GM12878 (cell line): ENCODE data around the gene C3. TPM values are rescaled to one million over a fixed set of nuclear protein-coding genes. Genes with fewer than 3 reads are reported as not detected.

Source experiments
- ATAC-seq: fragments of 200-7000 bp; cut with Tn5 transposase; 3 replicates; pipeline ENCODE4 v1.9.1; 2020; ENCODE audit warnings: mild to moderate bottlenecking, moderate library complexity
- BruUV-seq: library from RNA; stranded (reverse); fragments of 400-500 nt; replicated peaks from 2 replicates; lab custom pipeline; 2021; lab: Mats Ljungman, UMichigan
- CTCF ChIA-PET: fragments of 300-600 bp; sonication (Branson Sonifier 250); formaldehyde crosslinking; extraction: SDS; loops from one replicate; lab custom pipeline; 2021; ENCODE audit warnings: inconsistent platforms; lab: Yijun Ruan, JAX
- POLR2A ChIA-PET: fragments of 350-600 bp; formaldehyde crosslinking; extraction: SDS; loops from one replicate; lab custom pipeline; 2021; ENCODE audit warnings: inconsistent platforms; lab: Charles Lee
- RAD21 ChIA-PET: fragments of 300-600 bp; sonication (Branson Sonifier 250); formaldehyde crosslinking; loops from one replicate; lab custom pipeline; 2023; ENCODE audit warnings: antibody characterized with exemption; ENCODE audit not compliant: unreplicated experiment; lab: Charles Lee
- SMC1A ChIA-PET: fragments of 300-600 bp; sonication (Branson Sonifier 250); formaldehyde crosslinking; loops from one replicate; lab custom pipeline; 2023; ENCODE audit not compliant: unreplicated experiment, uncharacterized antibody; lab: Charles Lee
- DNase-seq: peaks from one replicate; pipeline ENCODE4 v3.0.0-alpha.2; 2011; ENCODE audit warnings: low read depth, low spot score
- FAIRE-seq: peaks from 3 replicates; lab custom pipeline; 2011; peaks lifted over from hg19 to GRCh38; lab: Jason Lieb, UNC
- H2AFZ ChIP-seq: 2 replicates; pipeline ENCODE4 v1.6.0; 2011; ENCODE audit warnings: low read depth, low read length, control low read depth; ENCODE audit not compliant: control insufficient read depth
- H3K27ac ChIP-seq: 2 replicates; pipeline ENCODE4 v1.5.1; 2011; ENCODE audit warnings: control low read depth; ENCODE audit not compliant: control insufficient read depth, insufficient read depth
- H3K27me3 ChIP-seq, 2 experiments: replicated peaks in 1 of 2; 2 replicates each; pipeline versions ENCODE4 v1.6.0 to v1.6.1; 2011; ENCODE audit warnings: low read length in 1 of 2; ENCODE audit not compliant: control insufficient read depth in 2 of 2, insufficient read depth in 2 of 2
- H3K36me3 ChIP-seq, 2 experiments: 2 replicates each; pipeline ENCODE4 v1.5.1; 2011; ENCODE audit warnings: low read length in 1 of 2; ENCODE audit not compliant: control insufficient read depth in 2 of 2, insufficient read depth in 2 of 2
- H3K4me1 ChIP-seq: 2 replicates; pipeline ENCODE4 v1.6.1; 2011; ENCODE audit warnings: mild to moderate bottlenecking, low read length, moderate library complexity, mixed read lengths; ENCODE audit not compliant: control insufficient read depth, insufficient read depth
- H3K4me2 ChIP-seq: 2 replicates; pipeline ENCODE4 v1.6.0; 2011; ENCODE audit warnings: control low read depth; ENCODE audit not compliant: control insufficient read depth, insufficient read depth
- H3K4me3 ChIP-seq: fragments of 200-600 bp; sonication (generic); 2 replicates; pipeline ENCODE4 v1.5.1; 2016
- H3K79me2 ChIP-seq: 2 replicates; pipeline ENCODE4 v1.6.0; 2011; ENCODE audit warnings: low read length; ENCODE audit not compliant: control insufficient read depth, insufficient read depth
- H3K9ac ChIP-seq: 2 replicates; pipeline ENCODE4 v1.8.0; 2011; ENCODE audit warnings: low read length, control low read depth, mixed read lengths; ENCODE audit not compliant: control insufficient read depth, insufficient read depth
- H3K9me3 ChIP-seq: replicated peaks from 3 replicates; pipeline ENCODE4 v1.5.1; 2011; ENCODE audit warnings: mild to moderate bottlenecking, low read length; ENCODE audit not compliant: control insufficient read depth, insufficient read depth
- H4K20me1 ChIP-seq: 2 replicates; pipeline ENCODE4 v1.6.0; 2011; ENCODE audit not compliant: control insufficient read depth, insufficient read depth
- MTA2 ChIP-seq: fragments of 450-650 bp; IDR thresholded peaks from 2 replicates; pipeline ENCODE4 v1.6.1; 2016; ENCODE audit warnings: low read depth, mild to moderate bottlenecking, moderate library complexity
- NFIC ChIP-seq: IDR thresholded peaks from 2 replicates; pipeline ENCODE4 v1.6.1; 2012; ENCODE audit warnings: low read depth, mild to moderate bottlenecking, inconsistent platforms, low read length, moderate library complexity
- NFXL1 ChIP-seq: fragments of 450-650 bp; IDR thresholded peaks from 2 replicates; pipeline ENCODE4 v1.6.1; 2017; ENCODE audit warnings: antibody characterized with exemption, mild to moderate bottlenecking, borderline replicate concordance
- POU2F2 ChIP-seq: IDR thresholded peaks from 3 replicates; pipeline ENCODE4 v1.6.1; 2011; ENCODE audit warnings: low read depth, mild to moderate bottlenecking, low read length, borderline replicate concordance
- WGBS: methylation state at CpG from one replicate; pipeline ENCODE4 v1.1.6; 2016; ENCODE audit warnings: low lambda C conversion rate; ENCODE audit not compliant: insufficient replicate concordance, insufficient coverage; ENCODE audit errors: missing lambda C conversion rate; 5-methylcytosine and 5-hydroxymethylcytosine counted together
- in situ Hi-C: fragments of 300-500 bp; cut with MboI; formaldehyde crosslinking; loops from 9 replicates; pipeline ENCODE4 v1.14.3; 2018; ENCODE audit warnings: mixed read lengths
- intact Hi-C: fragments of 100-400 bp; cut with micrococcal nuclease; formaldehyde crosslinking; loops from one replicate; pipeline ENCODE4 v1.14.2; 2022; ENCODE audit not compliant: unreplicated experiment
- polyA plus RNA-seq, 11 experiments: library from polyadenylated mRNA; depleted of rRNA in 4 of 11; unstranded in 6 of 11; stranded (reverse) in 5 of 11; fragments of >200 nt; fragmentation: Nextera tagmentation in 4 of 11; fragmentation: Illumina TruSeq in 1 of 11; extraction: Ambion mirVana in 4 of 11; extraction: Trizol in 1 of 11; gene quantifications; 1 replicate in 1 of 11; 2 replicates in 10 of 11; pipeline versions ENCODE4 v1.2.1 to v1.2.3, GENCODE V29; 2011 to 2016; ENCODE audit warnings: inconsistent platforms in 2 of 11, missing spikeins in 2 of 11, low read depth in 1 of 11
- total RNA-seq, 4 experiments: library from RNA; depleted of rRNA in 3 of 4; stranded (reverse); fragments of >200 nt in 3 of 4; fragmentation: Illumina TruSeq in 1 of 4; extraction: Trizol in 1 of 4; gene quantifications; 2 replicates each; pipeline versions ENCODE4 v1.2.1 to v1.2.3, GENCODE V29; 2013 to 2021
- TF ChIP-seq, protein P1 (sequence below): IDR thresholded peaks from 2 replicates; pipeline ENCODE4 v1.6.1; 2012; ENCODE audit warnings: low read length, inconsistent platforms
- TF ChIP-seq, protein P2 (sequence below): IDR thresholded peaks from 2 replicates; pipeline ENCODE4 v1.6.1; 2012; ENCODE audit warnings: low read depth, low read length, improper control_type of control experiment
- TF ChIP-seq, protein P3 (sequence below): fragments of 450-650 bp; IDR thresholded peaks from 2 replicates; pipeline ENCODE4 v1.6.1; 2017; ENCODE audit warnings: borderline replicate concordance
- TF ChIP-seq, protein P4 (sequence below): fragments of 450-650 bp; formaldehyde crosslinking; IDR thresholded peaks from 2 replicates; pipeline ENCODE4 v1.5.0; 2022; ENCODE audit warnings: mild to moderate bottlenecking, missing genetic modification characterization

Gene C3
- total and polyA plus RNA-seq, 10 of the 15 experiments (the other 5 are each of a cell fraction or from before 2014, with no cell fraction given): 0.20 to 6.7 (median 0.72) TPM

DNA sequence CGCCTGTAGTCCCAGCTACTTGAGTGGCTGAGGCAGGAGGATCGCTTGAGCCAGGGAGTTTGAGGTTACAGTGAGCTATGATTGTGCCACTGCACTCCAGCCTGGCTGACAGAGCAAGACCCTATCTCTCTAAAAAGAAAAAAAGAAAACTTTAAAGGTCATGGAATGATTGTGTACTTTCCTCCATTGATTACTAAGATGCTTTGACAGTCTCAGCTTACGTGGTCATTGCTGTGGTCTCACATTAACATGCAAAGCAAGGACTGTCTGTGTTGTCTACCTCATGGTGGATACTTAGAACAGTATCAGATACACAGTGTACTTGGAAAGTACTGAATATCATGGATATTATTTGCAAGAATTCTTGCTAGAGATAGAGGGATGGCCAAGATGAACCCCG lies 36.5 kb downstream of the C3 start:
- no peaks in the 10 kb centered on the region for H3K79me2 ChIP-seq
- no peak overlapping the region for H2AFZ ChIP-seq
- no peaks in the 10 kb centered on the region for H3K36me3 ChIP-seq
- H3K4me1 ChIP-seq: peaks cover 4% of the 10 kb centered on the region
- H4K20me1 ChIP-seq: no peaks in the 10 kb centered on the region
- BruUV-seq: no TSS peak
- no peak overlapping the region for H3K9ac ChIP-seq
- H3K4me3 ChIP-seq: no peak overlapping the region
- ATAC-seq (no peak), FAIRE-seq (no peak), DNase-seq (no peak)
- ChIA-PET SMC1A (interaction anchor here (0.9 to 1.2 kb wide), 3 partner anchors 9 to 76 kb away, joined by 3 to 4 read pairs (median 3); no protein-coding TSS in a partner anchor), POLR2A (interaction anchor here (0.6 to 0.9 kb wide), 3 partner anchors 8 to 1202 kb away, joined by 3 to 5 read pairs (median 3); no protein-coding TSS in a partner anchor), CTCF (no interaction called here), RAD21 (interaction anchor here (1.0 kb wide), 1 partner anchor 53 kb away, joined by 5 read pairs; no protein-coding TSS in a partner anchor)
- H3K27me3 ChIP-seq: no peaks in the 10 kb centered on the region
- intact Hi-C loops: no loop called here
- 67% methylated on average over 4 of the region's 4 CpGs for WGBS
- no peak overlapping the region for H3K4me2 ChIP-seq
- H3K9me3 ChIP-seq: peaks cover 1% of the 10 kb centered on the region; the same call in 1 of the 3 replicates
- no peak overlapping the region for H3K27ac ChIP-seq
- in situ Hi-C loops: no loop called here
- TF ChIP-seq MTA2: no peak
- TF ChIP-seq POU2F2: no peak
- TF ChIP-seq, protein P1, sequence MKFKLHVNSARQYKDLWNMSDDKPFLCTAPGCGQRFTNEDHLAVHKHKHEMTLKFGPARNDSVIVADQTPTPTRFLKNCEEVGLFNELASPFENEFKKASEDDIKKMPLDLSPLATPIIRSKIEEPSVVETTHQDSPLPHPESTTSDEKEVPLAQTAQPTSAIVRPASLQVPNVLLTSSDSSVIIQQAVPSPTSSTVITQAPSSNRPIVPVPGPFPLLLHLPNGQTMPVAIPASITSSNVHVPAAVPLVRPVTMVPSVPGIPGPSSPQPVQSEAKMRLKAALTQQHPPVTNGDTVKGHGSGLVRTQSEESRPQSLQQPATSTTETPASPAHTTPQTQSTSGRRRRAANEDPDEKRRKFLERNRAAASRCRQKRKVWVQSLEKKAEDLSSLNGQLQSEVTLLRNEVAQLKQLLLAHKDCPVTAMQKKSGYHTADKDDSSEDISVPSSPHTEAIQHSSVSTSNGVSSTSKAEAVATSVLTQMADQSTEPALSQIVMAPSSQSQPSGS: no peak
- TF ChIP-seq, protein P2, sequence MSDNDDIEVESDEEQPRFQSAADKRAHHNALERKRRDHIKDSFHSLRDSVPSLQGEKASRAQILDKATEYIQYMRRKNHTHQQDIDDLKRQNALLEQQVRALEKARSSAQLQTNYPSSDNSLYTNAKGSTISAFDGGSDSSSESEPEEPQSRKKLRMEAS: no peak
- TF ChIP-seq NFIC: no peak
- TF ChIP-seq, protein P3, sequence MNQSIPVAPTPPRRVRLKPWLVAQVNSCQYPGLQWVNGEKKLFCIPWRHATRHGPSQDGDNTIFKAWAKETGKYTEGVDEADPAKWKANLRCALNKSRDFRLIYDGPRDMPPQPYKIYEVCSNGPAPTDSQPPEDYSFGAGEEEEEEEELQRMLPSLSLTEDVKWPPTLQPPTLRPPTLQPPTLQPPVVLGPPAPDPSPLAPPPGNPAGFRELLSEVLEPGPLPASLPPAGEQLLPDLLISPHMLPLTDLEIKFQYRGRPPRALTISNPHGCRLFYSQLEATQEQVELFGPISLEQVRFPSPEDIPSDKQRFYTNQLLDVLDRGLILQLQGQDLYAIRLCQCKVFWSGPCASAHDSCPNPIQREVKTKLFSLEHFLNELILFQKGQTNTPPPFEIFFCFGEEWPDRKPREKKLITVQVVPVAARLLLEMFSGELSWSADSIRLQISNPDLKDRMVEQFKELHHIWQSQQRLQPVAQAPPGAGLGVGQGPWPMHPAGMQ: no peak
- TF ChIP-seq NFXL1: no peak
- TF ChIP-seq, protein P4, sequence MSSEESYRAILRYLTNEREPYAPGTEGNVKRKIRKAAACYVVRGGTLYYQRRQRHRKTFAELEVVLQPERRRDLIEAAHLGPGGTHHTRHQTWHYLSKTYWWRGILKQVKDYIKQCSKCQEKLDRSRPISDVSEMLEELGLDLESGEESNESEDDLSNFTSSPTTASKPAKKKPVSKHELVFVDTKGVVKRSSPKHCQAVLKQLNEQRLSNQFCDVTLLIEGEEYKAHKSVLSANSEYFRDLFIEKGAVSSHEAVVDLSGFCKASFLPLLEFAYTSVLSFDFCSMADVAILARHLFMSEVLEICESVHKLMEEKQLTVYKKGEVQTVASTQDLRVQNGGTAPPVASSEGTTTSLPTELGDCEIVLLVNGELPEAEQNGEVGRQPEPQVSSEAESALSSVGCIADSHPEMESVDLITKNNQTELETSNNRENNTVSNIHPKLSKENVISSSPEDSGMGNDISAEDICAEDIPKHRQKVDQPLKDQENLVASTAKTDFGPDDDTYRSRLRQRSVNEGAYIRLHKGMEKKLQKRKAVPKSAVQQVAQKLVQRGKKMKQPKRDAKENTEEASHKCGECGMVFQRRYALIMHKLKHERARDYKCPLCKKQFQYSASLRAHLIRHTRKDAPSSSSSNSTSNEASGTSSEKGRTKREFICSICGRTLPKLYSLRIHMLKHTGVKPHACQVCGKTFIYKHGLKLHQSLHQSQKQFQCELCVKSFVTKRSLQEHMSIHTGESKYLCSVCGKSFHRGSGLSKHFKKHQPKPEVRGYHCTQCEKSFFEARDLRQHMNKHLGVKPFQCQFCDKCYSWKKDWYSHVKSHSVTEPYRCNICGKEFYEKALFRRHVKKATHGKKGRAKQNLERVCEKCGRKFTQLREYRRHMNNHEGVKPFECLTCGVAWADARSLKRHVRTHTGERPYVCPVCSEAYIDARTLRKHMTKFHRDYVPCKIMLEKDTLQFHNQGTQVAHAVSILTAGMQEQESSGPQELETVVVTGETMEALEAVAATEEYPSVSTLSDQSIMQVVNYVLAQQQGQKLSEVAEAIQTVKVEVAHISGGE (CRISPR knock-in tag): no peak
